Body of pancreas (tissue), 4 donors: Measurements from ENCODE around the gene BTBD9. TPM values are rescaled to one million over a fixed set of nuclear protein-coding genes. Genes with fewer than 3 reads are reported as not detected.

ENCODE experiments used
- ATAC-seq: fragments of 150-250 bp; one replicate; pipeline ENCODE4 v1.9.1; 2016
- DNase-seq, 4 donors: peaks; one replicate each; pipeline ENCODE4 v3.0.0-alpha.2; 2019
- H3K27ac ChIP-seq, 4 donors: fragments of 200-600 bp; sonication (generic); 1 replicate in 3 of 4; 2 replicates in 1 of 4; pipeline versions ENCODE4 v1.5.1 to v1.6.1; 2016 to 2019; ENCODE audit warnings: mild to moderate bottlenecking in 1 of 4, mixed read lengths in 1 of 4, moderate library complexity in 1 of 4
- H3K27me3 ChIP-seq, 2 donors: fragments of 200-600 bp; sonication (generic); one replicate each; pipeline ENCODE4 v1.6.0; 2016; ENCODE audit warnings: mild to moderate bottlenecking in 1 of 2
- H3K36me3 ChIP-seq, 2 donors: fragments of 200-600 bp; sonication (generic); replicated peaks in 1 of 2; 2 replicates each; pipeline ENCODE4 v1.5.1; 2016; ENCODE audit warnings: low read depth in 2 of 2; ENCODE audit not compliant: insufficient read depth in 1 of 2
- H3K4me1 ChIP-seq: fragments of 200-600 bp; sonication (generic); one replicate; pipeline ENCODE4 v1.6.0; 2016
- H3K4me3 ChIP-seq, 2 donors: fragments of 200-600 bp; sonication (generic); 1 replicate in 1 of 2; 2 replicates in 1 of 2; pipeline ENCODE4 v1.5.1; 2016 to 2019
- H3K9me3 ChIP-seq, 3 donors: fragments of 200-600 bp; sonication (generic); 1 replicate in 2 of 3; 2 replicates in 1 of 3; pipeline ENCODE4 v1.5.1; 2016
- CTCF ChIP-seq, 7 experiments: fragments of 450-650 bp in 4 of 7; fragments of 200-600 bp in 3 of 7; sonication (generic) in 3 of 7; IDR thresholded peaks; one replicate each; pipeline ENCODE4 v1.5.1; 2016 to 2019; ENCODE audit warnings: antibody characterized with exemption in 7 of 7
- POLR2A ChIP-seq, 3 donors: fragments of 450-650 bp; IDR thresholded peaks; one replicate each; pipeline ENCODE4 v1.6.1; 2016; ENCODE audit warnings: antibody characterized with exemption in 3 of 3, mild to moderate bottlenecking in 2 of 3
- WGBS, 2 donors: methylation state at CpG; one replicate each; pipeline ENCODE4 v1.1.5; 2017; 5-methylcytosine and 5-hydroxymethylcytosine counted together
- intact Hi-C: fragments of 100-400 bp; cut with DNase I; formaldehyde crosslinking; loops from one replicate; pipeline ENCODE4 v1.15.1; 2023
- total RNA-seq, 2 donors: library from RNA; depleted of rRNA; stranded (reverse); fragments of >200 nt; gene quantifications; one replicate each; pipeline ENCODE4 v1.1.0, GENCODE V29; 2016

The BTBD9 gene
- total RNA-seq, 2 donors from 2014 or later, result 11.9 to 29.3 TPM

GRCh38 chr6:38187811-38188590, 451.7 kb downstream of the BTBD9 start:
- TF ChIP-seq POLR2A (IDR thresholded peaks at IDR 0.05), result no peak
- TF ChIP-seq CTCF (IDR thresholded peaks at IDR 0.05), result no peak
- Histone ChIP-seq H3K27ac (no peak overlapping the region), H3K4me3 (no peak overlapping the region), H3K9me3 (no peaks in the 10 kb centered on the region), H3K27me3 (no peaks in the 10 kb centered on the region), H3K36me3 (no peaks in the 10 kb centered on the region), H3K4me1 (no peaks in the 10 kb centered on the region)
- DNase-seq (no peak), ATAC-seq (no peak)
- 90 to 92% methylated on average over 20 of the region's 20 CpGs for WGBS, 2 donors
- intact Hi-C loops, result no loop called here

DNA sequence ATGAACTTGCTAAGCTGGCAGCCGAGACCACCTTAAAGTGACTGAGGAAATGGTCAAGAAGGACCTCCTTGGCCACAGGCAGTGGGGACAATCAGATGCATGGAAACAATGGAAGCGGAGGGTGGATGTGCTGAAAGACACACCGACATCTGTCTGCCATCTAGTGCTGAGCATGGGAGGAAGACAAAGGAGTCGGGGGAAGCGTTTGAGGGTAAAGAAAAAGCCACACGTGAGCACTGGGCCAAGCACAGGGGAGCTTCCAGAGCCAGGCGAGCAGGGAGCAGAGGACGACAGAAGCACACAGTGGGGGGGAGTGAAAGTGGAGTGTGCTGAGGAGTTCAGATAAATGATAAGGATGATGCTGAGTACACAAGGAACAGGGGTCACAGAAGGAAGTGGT, 452.4 kb downstream of the BTBD9 start:
- no peak for ATAC-seq
- 78% methylated on average over 8 of the region's 8 CpGs for WGBS, 2 donors
- DNase-seq, result no peak
- Histone ChIP-seq H3K4me1 (no peaks in the 10 kb centered on the region), H3K36me3 (no peaks in the 10 kb centered on the region), H3K27ac (no peak overlapping the region), H3K9me3 (no peaks in the 10 kb centered on the region), H3K27me3 (no peaks in the 10 kb centered on the region), H3K4me3 (no peak overlapping the region)
- intact Hi-C loops, result no loop called here
- no peak for TF ChIP-seq POLR2A (IDR thresholded peaks at IDR 0.05)
- TF ChIP-seq CTCF (IDR thresholded peaks at IDR 0.05), result no peak

GRCh38 chr6:38185752-38186151, 454.0 kb downstream of the BTBD9 start:
- Histone ChIP-seq H3K4me1 (no peaks in the 10 kb centered on the region), H3K9me3 (no peaks in the 10 kb centered on the region), H3K27me3 (no peaks in the 10 kb centered on the region), H3K4me3 (no peak overlapping the region), H3K36me3 (no peaks in the 10 kb centered on the region), H3K27ac (no peak overlapping the region)
- intact Hi-C loops, result no loop called here
- DNase-seq, result no peak
- WGBS, 2 donors, result 91 to 93% methylated on average over 8 of the region's 8 CpGs
- no peak for TF ChIP-seq POLR2A (IDR thresholded peaks at IDR 0.05)
- no peak for TF ChIP-seq CTCF (IDR thresholded peaks at IDR 0.05)
- no peak for ATAC-seq

GRCh38 chr6:38185244-38185643, 454.5 kb downstream of the BTBD9 start:
- Histone ChIP-seq H3K36me3 (no peaks in the 10 kb centered on the region), H3K4me1 (no peaks in the 10 kb centered on the region), H3K4me3 (no peak overlapping the region), H3K27ac (no peak overlapping the region), H3K9me3 (no peaks in the 10 kb centered on the region), H3K27me3 (no peaks in the 10 kb centered on the region)
- ATAC-seq (no peak), DNase-seq (no peak)
- 95 to 100% methylated on average over 6 of the region's 6 CpGs for WGBS, 2 donors
- TF ChIP-seq CTCF (IDR thresholded peaks at IDR 0.05) (no peak), POLR2A (IDR thresholded peaks at IDR 0.05) (no peak)
- intact Hi-C loops, result no loop called here

- no peak for DNase-seq
- Histone ChIP-seq H3K4me3 (no peak overlapping the region), H3K27ac (no peak overlapping the region), H3K36me3 (no peaks in the 10 kb centered on the region), H3K4me1 (no peaks in the 10 kb centered on the region), H3K27me3 (no peaks in the 10 kb centered on the region), H3K9me3 (no peaks in the 10 kb centered on the region)
- 89 to 91% methylated on average over 11 of the region's 11 CpGs for WGBS, 2 donors
- TF ChIP-seq CTCF (IDR thresholded peaks at IDR 0.05) (no peak), POLR2A (IDR thresholded peaks at IDR 0.05) (no peak)
- intact Hi-C loops, result no loop called here
- no peak for ATAC-seq
Measured at GRCh38 chr6:38184585-38185080, 455.1 kb downstream of the BTBD9 start.
